ENCODE data around the gene KLHL3. TPM values are rescaled to one million over a fixed set of nuclear protein-coding genes. Genes with fewer than 3 reads are reported as not detected.
"Not testable (repeated sequence)": the region's sequence is repeated elsewhere in the genome, so short reads cannot be mapped to it uniquely, and the experiment has no call there.

KLHL3 gene
- polyA plus RNA-seq, 1 donor, result 4.0 TPM

DNA sequence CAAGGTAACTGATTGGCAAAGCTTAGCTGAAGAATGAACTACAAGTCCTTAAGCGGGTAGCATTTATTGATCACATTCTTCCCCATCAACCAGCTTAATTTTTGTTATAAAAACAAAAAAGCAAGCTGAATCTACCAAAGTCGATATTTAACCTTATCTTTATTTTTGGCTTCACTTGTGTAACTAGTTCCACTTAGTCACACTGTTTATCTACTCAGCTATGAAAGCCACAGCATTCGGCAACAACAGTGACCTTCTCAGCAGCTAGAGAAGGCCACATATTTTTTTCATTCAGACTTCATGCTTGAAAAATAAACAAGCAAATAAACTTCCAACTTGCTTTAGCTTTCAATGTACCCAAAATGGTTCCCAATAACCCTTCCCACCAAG is 69.4 kb downstream of the KLHL3 start:
- no peak for DNase-seq

- DNase-seq, result peak; percentile 32
Observed at GRCh38 chr5:137665678-137666460, 70.0 kb downstream of the KLHL3 start.

GRCh38 chr5:137660349-137660817 is 75.5 kb downstream of the KLHL3 start:
- DNase-seq, result peak; percentile 79

- DNase-seq, result no peak
Observed at GRCh38 chr5:137659209-137659608, 76.7 kb downstream of the KLHL3 start.

GRCh38 chr5:137658324-137658723 is 77.6 kb downstream of the KLHL3 start:
- DNase-seq, result no peak

DNA sequence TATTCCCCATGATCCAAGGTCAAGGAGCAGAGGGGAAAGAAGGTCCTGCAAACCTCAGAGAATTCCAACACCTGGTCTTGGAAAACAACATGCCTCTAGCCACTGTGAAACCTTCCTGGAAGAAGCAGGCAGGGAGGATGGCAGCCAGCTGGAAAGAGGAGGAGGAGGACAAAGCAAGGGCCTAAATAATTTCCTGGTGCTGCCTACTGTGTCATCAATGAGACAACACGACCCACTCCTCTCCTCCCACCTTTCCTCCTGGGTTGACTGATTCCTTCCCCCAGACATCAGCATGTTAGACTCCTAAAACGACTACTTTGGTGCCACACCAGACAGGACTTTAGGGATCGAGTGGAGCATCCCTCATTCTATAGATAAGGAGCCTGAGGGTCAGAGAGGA is 78.8 kb downstream of the KLHL3 start:
- no peak for DNase-seq

DNA sequence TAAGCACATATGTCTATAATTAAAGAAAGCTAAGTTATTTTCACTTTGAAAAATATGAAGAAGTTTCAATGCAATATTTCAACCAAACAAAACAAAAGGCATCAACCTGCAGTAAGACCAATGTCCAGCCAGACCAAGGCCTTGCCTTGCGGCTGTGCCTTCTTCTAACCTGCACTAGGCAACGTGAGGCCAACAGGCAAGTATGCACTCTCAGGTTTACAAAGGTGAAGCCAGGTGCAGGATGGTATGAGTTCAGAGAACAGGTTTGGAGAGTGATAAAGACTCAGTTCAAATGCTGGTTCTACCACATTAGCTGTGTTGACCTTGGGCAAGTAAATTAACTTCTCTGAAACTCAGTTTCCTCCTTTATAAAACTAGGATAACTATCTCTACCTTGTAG is 79.3 kb downstream of the KLHL3 start:
- no peak for DNase-seq

GRCh38 chr5:137651022-137651421 is 84.9 kb downstream of the KLHL3 start:
- DNase-seq, result no peak

- DNase-seq, result no peak
Observed at GRCh38 chr5:137649228-137649935, 86.5 kb downstream of the KLHL3 start.

DNA sequence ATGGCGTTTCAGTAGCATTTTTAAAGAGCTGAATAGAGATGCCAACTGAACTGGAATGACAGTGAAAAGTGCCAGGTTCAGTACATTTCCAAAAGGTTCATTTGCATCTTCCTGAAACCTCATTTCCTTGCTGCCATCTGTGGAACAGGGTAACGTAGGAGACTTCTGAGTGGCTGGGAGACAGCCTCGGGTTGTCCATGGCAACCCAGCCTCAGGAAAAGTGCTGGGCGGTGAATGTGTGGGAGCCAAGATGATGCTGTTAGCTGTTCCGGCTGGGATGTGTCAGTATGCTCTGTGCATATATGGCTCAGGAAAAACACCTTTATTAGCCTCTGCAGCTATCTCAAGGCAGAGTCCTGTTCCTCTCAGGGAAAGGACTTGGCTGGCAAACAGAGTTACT is 87.5 kb downstream of the KLHL3 start:
- DNase-seq, result no peak

DNA sequence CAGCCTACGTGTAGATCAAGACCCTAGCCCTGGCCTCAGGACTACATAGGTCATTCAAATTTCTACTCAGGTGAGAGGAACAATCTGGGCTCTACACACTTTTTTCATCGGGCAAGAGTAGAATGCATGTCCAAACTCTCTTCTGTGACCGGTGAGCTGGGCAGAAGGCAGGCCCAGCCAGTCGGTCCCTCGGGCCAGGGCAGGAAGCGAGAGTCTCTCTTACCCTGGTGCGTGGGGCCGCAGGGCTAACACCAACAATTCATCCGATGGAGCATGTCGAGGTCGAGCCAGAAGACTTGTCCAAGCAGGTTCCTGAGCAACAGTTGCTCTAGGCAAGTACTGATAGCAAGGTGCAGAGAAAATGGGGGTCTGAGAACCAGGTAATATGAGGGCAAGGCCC is 88.5 kb downstream of the KLHL3 start:
- no peak for DNase-seq

DNA sequence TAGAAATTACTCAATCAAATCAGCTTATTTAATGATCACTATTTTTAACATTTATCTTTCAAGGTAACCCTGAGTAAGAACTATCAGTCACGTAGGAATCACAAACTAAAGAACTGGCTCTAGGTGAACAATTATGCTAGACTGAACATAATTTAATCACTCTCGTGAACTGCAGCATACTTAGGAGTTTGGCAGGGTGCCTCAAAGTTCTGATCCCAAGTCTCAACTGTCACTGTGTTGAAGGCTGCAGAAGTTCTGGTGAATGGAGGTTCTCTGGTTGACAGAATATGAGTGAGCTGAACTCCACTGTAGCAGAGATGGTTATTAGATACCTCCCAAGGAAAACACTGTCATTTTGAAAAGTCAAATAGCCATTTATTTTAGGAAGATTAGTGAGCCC is 89.1 kb downstream of the KLHL3 start:
- no peak for DNase-seq

- DNase-seq, result not testable (repeated sequence)
Observed at GRCh38 chr5:137643081-137643480, 92.8 kb downstream of the KLHL3 start.

DNA sequence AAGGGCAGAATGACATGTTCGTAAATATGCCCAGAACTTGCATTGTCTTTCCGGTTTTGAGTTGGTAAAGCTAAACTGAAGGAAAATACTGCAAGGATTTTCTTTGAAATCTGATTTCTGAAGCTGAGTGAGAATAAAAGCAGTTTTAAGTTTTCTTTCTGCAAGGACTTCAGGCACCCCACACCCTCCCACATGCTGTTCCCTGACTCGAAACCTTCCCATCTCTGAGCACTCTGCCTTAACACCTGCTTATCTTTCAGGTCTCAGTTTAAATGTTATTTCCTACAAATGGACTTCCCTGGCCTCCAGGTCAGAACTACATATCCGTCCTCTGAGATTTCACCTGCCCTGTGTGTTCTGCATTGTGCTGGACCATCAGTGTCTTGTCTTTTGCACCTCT is 93.8 kb downstream of the KLHL3 start:
- no peak for DNase-seq

- DNase-seq, result no peak
Observed at GRCh38 chr5:137641148-137641547, 94.7 kb downstream of the KLHL3 start.

- no peak for DNase-seq
Observed at GRCh38 chr5:137639645-137640044, 96.2 kb downstream of the KLHL3 start.

DNA sequence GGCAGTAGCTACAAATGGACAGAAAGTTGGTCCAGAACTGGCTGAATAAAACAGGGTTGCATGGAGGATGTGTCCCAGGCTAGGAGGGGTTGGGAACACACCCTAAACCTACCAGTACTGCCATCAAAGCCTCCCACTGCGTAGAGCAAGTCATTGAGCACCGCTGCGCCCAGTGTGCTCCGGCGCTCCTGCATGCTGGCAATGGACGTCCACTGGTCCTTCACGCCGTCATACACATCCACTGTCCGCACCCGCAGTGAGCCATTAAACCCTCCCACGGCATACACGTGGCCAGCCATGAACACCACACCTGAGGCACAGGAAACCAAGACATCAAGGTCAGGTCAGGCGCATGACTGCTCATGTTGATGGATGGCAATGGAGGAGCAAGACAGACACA is 97.0 kb downstream of the KLHL3 start:
- DNase-seq, result no peak

- no peak for DNase-seq
Observed at GRCh38 chr5:137636830-137637714, 98.8 kb downstream of the KLHL3 start.

DNA sequence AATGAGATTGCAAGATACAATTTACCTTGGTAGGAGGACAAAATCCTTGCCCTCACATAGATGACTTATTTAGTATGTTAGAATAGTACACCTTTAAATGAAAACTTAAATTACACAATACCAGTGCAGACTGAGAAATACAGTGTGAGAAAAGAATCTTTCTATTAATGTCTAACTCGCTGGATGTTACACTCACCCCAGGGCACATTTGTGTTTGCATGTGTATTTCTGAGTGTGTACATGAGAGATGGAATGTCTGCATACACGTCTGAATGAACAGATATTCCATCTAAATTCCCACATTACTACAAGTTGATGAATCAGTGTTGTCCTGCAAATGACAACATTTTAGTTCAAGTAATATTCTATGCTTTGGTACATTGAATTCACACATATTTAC is 99.8 kb downstream of the KLHL3 start:
- DNase-seq, result no peak

GRCh38 chr5:137635521-137635921 is 100.4 kb downstream of the KLHL3 start:
- DNase-seq, result no peak

DNA sequence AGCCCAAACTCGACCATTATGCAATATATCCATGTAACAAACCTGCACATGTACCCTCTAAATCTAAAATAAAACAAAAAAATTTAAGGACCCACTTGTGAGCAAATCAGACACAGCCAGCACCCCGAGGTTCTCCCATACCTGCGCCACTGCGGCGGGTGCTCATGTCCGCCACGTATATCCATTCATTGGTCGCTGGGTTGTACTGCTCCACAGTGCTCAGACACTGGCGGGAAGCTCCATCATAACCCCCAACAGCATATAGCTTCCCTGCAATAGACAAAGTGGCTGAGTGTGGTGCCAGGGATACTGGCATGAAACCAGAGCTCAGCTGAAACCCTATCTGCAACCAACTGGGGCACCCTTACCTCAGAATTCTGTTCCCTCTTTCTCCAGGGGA is 102.0 kb downstream of the KLHL3 start:
- DNase-seq, result no peak

- DNase-seq, result no peak
Observed at GRCh38 chr5:137632716-137633115, 103.2 kb downstream of the KLHL3 start.

- no peak for DNase-seq
Observed at GRCh38 chr5:137631453-137631852, 104.4 kb downstream of the KLHL3 start.
